Kidney tubule cell (primary cell): ENCODE data around the gene PARP1.
A peak's percentile ranks its signal among the peaks of the same experiment; 100 is the strongest.
"Not testable (repeated sequence)": the region's sequence is repeated elsewhere in the genome, so short reads cannot be mapped to it uniquely, and the experiment has no call there.

Experiments
- DNase-seq: peaks from one replicate; pipeline ENCODE4 v3.0.0-alpha.2; 2018; ENCODE audit warnings: low spot score

PARP1 gene

GRCh38 chr1:226350519-226350865, 57.4 kb downstream of the PARP1 start:
- no peak for DNase-seq

GRCh38 chr1:226349801-226350518, 57.9 kb downstream of the PARP1 start:
- no peak for DNase-seq

GRCh38 chr1:226349081-226349480, 58.8 kb downstream of the PARP1 start:
- DNase-seq, result no peak

- DNase-seq, result no peak
Measured at GRCh38 chr1:226344441-226345259, 63.2 kb downstream of the PARP1 start.

GRCh38 chr1:226342656-226343055, 65.2 kb downstream of the PARP1 start:
- no peak for DNase-seq

- DNase-seq, result not testable (repeated sequence)
Measured at GRCh38 chr1:226340111-226340510, 67.8 kb downstream of the PARP1 start.

- no peak for DNase-seq
Measured at GRCh38 chr1:226337276-226337875, 70.5 kb downstream of the PARP1 start.

GRCh38 chr1:226335661-226336060, 72.2 kb downstream of the PARP1 start:
- DNase-seq, result no peak

GRCh38 chr1:226332947-226333346, 74.9 kb downstream of the PARP1 start:
- no peak for DNase-seq

GRCh38 chr1:226329237-226329636, 78.7 kb downstream of the PARP1 start:
- DNase-seq, result no peak

- DNase-seq, result no peak
Measured at GRCh38 chr1:226327761-226328162, 80.1 kb downstream of the PARP1 start.

- DNase-seq, result peak; percentile 79
Measured at GRCh38 chr1:226325178-226325577, 82.7 kb downstream of the PARP1 start.

- DNase-seq, result no peak
Measured at GRCh38 chr1:226324479-226324878, 83.4 kb downstream of the PARP1 start.

GRCh38 chr1:226322986-226323385, 84.9 kb downstream of the PARP1 start:
- DNase-seq, result no peak

- DNase-seq, result no peak
Measured at GRCh38 chr1:226320930-226321329, 87.0 kb downstream of the PARP1 start.

- DNase-seq, result no peak
Measured at GRCh38 chr1:226318471-226318870, 89.4 kb downstream of the PARP1 start.

GRCh38 chr1:226314055-226314454, 93.8 kb downstream of the PARP1 start:
- DNase-seq, result no peak

- DNase-seq, result no peak
Measured at GRCh38 chr1:226312065-226312464, 95.8 kb downstream of the PARP1 start.

GRCh38 chr1:226311376-226311775, 96.5 kb downstream of the PARP1 start:
- DNase-seq, result no peak
